H1 (cell line): ENCODE data around the gene TMPRSS3. TPM values are rescaled to one million over a fixed set of nuclear protein-coding genes. Genes with fewer than 3 reads are reported as not detected.

Experiments used
- SIN3A ChIP-seq, 2 experiments: IDR thresholded peaks in 1 of 2; conservative IDR thresholded peaks in 1 of 2; 2 replicates each; pipeline ENCODE4 v1.6.1; 2011 to 2012; ENCODE audit warnings: low read length in 2 of 2, improper control_type of control experiment in 1 of 2, low read depth in 1 of 2, mild to moderate bottlenecking in 1 of 2
- polyA plus RNA-seq, 7 experiments: library from polyadenylated mRNA; depleted of rRNA in 3 of 7; stranded (reverse) in 5 of 7; unstranded in 2 of 7; fragments of >200 nt in 5 of 7; fragments of 200-250 nt in 2 of 7; gene quantifications; 1 replicate in 5 of 7; 2 replicates in 1 of 7; 4 replicates in 1 of 7; pipeline versions ENCODE4 v1.2.1 to v1.2.3, GENCODE V29; 2011 to 2013; ENCODE audit warnings: missing spikeins in 2 of 7, mixed read lengths in 2 of 7
- total RNA-seq: library from RNA; stranded (reverse); fragmentation: NEBNext Ultra II Directional; extraction: Animal tissue kit (Norgen Biotek cat#: 25700); gene quantifications from 2 replicates; pipeline ENCODE4 v1.2.1, GENCODE V29; 2021

Gene TMPRSS3
- total and polyA plus RNA-seq, 2 of the 8 experiments (the other 6 are each of a cell fraction or from before 2014, with no cell fraction given), result 0.38 TPM; not detected in 1

DNA sequence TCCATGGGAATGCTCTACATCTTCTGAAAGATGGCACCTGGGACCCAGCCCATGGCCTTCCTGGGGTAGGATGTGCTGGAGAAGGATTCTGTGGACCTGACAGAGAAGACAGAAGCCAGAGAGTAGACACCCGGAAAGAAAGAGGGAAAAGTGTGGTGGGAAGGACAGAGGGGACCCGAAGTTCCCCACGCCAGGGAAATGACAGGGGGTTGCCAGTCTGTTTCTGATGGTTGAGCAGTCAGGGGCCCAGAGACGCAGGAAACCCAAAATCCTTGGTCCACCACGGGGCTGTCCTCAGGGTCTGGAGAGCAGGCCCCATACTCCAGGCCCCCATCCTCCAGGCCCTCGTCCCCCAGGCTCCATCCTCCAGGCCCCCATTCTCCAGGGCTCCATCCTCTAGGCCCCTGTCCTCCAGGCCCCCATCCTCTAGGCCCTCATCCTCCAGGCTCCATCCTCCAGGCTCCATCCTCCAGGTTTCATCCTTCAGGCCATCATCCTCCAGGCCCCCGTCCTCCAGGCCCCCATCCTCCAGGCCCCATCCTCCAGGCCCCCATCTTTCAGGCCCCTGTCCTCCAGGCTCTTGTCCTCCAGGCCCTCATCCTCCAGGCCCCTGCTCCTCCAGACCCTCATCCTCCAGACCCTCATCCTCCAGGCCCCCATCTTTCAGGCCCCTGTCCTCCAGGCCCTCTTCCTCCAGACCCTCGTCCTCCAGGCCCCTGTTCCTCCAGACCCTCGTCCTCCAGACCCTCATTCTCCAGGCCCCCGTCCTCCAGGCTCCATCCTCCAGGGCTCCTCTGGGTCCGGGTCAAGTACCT, 44.0 kb downstream of the TMPRSS3 start (continued):
- TF ChIP-seq SIN3A (conservative IDR thresholded peaks at IDR 0.05 in 1 of 2, IDR thresholded peaks at IDR 0.05 in 1 of 2; ENCODE audit: low read depth in 1 of 2, low read length in 2 of 2), result no peak
